BLaER1 (cell line): ENCODE measurements around the gene UBQLN4.

ENCODE experiments used
- H3K27ac ChIP-seq: shearing (Covaris generic); formaldehyde crosslinking; 2 replicates; pipeline ENCODE4 v1.8.1; 2022
- H3K27me3 ChIP-seq: shearing (Covaris generic); formaldehyde crosslinking; 2 replicates; pipeline ENCODE4 v1.8.1; 2022
- H3K36me3 ChIP-seq: shearing (Covaris generic); formaldehyde crosslinking; 2 replicates; pipeline ENCODE4 v1.8.1; 2022
- H3K4me1 ChIP-seq: shearing (Covaris generic); formaldehyde crosslinking; 2 replicates; pipeline ENCODE4 v1.8.1; 2022
- H3K4me2 ChIP-seq: shearing (Covaris generic); formaldehyde crosslinking; 2 replicates; pipeline ENCODE4 v1.8.1; 2022
- H3K4me3 ChIP-seq: shearing (Covaris generic); formaldehyde crosslinking; 2 replicates; pipeline ENCODE4 v1.8.1; 2022
- H3K9ac ChIP-seq: shearing (Covaris generic); formaldehyde crosslinking; 2 replicates; pipeline ENCODE4 v1.8.1; 2022
- H3K9me3 ChIP-seq: shearing (Covaris generic); formaldehyde crosslinking; 2 replicates; pipeline ENCODE4 v1.8.1; 2022
- H4K20me1 ChIP-seq: shearing (Covaris generic); formaldehyde crosslinking; 2 replicates; pipeline ENCODE4 v1.8.1; 2022
- Cebpa-rat ChIP-seq: shearing (Covaris generic); IDR thresholded peaks from 2 replicates; pipeline ENCODE4 v1.8.1; 2022

The UBQLN4 gene

GRCh38 chr1:156053768-156054499, at the start of gene UBQLN4:
Gene UBQLN4, minus strand, starts transcription at chr1:156053798. Its CDS starts 97 bp downstream, at chr1:156053701.
- peak within 1 kb of the TSS; percentile 91 for H3K4me3 ChIP-seq
- H3K4me2 ChIP-seq = peak within 1 kb of the TSS; percentile 87
- H3K9ac ChIP-seq = peak within 1 kb of the TSS; percentile 91
- no peak for TF ChIP-seq Cebpa-rat
- H3K9me3 ChIP-seq = no peaks in the 10 kb centered on the region
- H3K27me3 ChIP-seq = no peaks in the 10 kb centered on the region
- H3K36me3 ChIP-seq = peaks cover 46% of the 10 kb centered on the region
- peaks cover 41% of the 10 kb centered on the region for H3K4me1 ChIP-seq
- peak within 1 kb of the TSS; percentile 98 for H3K27ac ChIP-seq
- H4K20me1 ChIP-seq = peaks cover 18% of the 10 kb centered on the region; the same call in 1 of the 2 replicates

DNA sequence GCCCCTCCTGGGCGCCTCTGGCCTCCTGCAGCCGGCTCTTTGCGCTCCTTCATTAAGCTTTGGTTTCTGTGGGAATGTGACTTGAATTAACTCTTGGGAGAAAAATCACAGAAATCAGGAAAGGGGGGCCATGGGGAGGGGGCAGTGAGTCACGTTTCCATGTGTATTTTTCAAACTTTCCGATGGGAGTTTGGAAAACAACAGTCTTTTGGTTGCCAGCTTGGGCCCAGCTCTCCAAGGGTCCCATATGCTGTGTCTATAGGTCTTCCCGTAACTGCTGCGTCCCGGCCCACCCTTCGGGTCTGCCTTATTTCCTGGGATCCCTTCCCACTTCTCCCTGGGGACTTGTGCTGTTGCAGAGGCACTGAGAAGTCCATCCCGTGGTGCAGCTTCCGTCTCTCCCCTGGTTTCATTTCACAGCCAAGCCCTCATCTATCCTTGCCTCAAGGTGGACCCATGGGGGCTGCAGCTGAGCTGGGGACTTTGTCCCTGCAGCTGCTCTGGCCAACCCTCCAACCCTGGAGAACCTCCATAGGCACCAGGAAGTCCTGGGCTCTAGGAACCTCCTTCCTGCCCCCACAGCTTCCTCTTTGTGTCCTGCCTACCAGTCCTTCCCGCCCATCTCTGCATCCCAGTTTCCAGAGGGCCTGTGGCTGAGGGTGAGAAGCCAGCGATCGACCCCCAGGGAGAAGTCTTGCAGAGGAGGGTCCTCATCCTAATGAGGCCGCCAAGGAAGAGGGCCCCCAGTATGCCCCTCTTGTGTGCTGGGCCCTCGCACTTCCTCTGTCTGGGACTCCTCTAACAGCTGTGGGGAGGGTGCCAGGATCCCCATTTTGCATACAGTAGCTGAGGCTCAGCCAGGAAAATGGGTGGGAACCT, 49.3 kb upstream of the UBQLN4 start:
- Histone ChIP-seq H3K9ac (no peak overlapping the region), H3K4me3 (no peak overlapping the region), H3K36me3 (no peaks in the 10 kb centered on the region), H4K20me1 (peaks cover 29% of the 10 kb centered on the region), H3K27me3 (peaks cover 10% of the 10 kb centered on the region; the same call in 1 of the 2 replicates), H3K9me3 (no peaks in the 10 kb centered on the region), H3K4me2 (peak overlapping the region; percentile 90), H3K4me1 (peaks cover 57% of the 10 kb centered on the region), H3K27ac (no peak overlapping the region)
- no peak for TF ChIP-seq Cebpa-rat

DNA sequence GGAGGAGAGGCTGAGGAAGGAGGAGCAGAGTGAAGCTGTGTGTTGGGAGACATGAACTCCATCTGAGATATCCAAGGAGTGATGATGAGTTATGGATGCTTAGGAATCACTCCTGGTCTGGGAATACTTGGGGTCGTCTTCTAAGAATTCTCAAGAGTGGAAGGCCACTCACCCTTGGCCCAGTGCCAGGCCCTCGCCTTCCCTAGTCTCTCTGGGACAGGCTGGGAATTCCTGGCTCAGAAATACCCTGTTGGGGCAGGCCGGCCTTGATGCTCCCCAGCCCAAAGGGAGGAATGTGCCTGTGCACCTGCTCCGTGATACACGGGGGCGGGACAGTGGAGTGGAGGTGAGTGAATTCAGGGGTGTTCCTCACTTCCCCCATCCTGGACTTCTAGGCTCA, 48.3 kb upstream of the UBQLN4 start:
- H3K9me3 ChIP-seq = no peaks in the 10 kb centered on the region
- H3K9ac ChIP-seq = no peak overlapping the region
- H3K27ac ChIP-seq = no peak overlapping the region
- H3K27me3 ChIP-seq = peaks cover 10% of the 10 kb centered on the region; the same call in 1 of the 2 replicates
- H3K4me2 ChIP-seq = peak overlapping the region; percentile 90; the same call in 1 of the 2 replicates
- no peaks in the 10 kb centered on the region for H3K36me3 ChIP-seq
- TF ChIP-seq Cebpa-rat = no peak
- H4K20me1 ChIP-seq = peaks cover 39% of the 10 kb centered on the region
- peaks cover 64% of the 10 kb centered on the region for H3K4me1 ChIP-seq
- no peak overlapping the region for H3K4me3 ChIP-seq

DNA sequence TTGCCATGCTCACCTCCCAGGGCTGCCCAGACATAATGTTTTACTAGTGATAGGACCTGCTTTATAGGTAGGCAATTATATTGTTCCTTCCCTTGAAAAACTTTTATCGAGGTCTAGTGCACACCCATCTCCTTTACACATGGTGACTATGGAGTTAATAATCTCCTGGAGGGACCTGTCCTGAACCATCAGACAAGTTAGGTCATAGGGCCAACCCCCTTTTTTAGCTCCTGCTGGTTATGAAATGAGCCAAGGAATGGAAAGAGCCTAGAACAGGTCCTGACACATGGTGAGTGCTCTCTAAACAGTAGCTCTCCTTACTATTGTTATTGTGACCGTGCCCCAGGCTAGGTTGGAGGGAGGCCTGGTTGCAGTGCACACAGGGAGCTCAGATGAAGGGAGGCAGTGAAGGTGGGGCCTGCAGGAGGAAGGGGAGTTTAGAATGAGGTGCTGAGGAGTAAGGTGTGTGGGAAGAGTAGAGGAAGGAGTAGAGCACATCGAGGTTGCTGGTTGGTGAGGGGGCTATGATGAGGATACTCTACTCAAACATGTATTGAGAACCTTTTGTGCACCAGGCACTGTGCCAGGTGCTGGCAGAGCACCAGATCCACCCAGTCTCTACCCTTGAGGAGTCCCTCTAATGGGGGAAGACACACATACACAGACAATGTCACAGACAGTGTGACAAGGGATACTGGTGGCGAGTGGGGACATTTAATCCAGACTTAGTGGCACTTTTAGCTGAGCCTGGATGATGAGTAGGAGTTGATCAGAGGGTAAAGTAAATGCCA, 46.8 kb upstream of the UBQLN4 start:
- Histone ChIP-seq H3K4me2 (no peak overlapping the region), H3K27ac (no peak overlapping the region), H3K9ac (no peak overlapping the region), H3K4me3 (no peak overlapping the region), H4K20me1 (peaks cover 54% of the 10 kb centered on the region), H3K9me3 (no peaks in the 10 kb centered on the region), H3K27me3 (peaks cover 10% of the 10 kb centered on the region; the same call in 1 of the 2 replicates), H3K36me3 (no peaks in the 10 kb centered on the region), H3K4me1 (peaks cover 67% of the 10 kb centered on the region)
- no peak for TF ChIP-seq Cebpa-rat

DNA sequence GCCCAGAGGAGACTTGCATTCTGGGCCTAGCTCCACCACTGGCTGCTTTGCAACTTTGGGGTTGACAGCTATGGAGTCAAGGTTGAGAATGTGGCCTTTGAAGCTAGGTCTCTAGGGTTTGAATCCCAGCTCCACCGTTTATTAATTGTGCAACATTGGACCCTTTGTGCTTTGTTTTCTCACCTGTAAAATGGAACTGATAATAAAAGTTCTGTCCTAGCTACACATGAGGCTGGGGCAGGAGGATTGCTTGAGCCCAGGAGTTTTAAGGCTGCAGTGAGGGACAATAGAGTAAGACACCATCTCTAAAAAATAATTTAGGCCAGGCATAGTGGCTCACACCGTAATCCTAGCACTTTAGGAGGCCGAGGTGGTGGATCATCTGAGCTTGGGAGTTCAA, 45.7 kb upstream of the UBQLN4 start:
- Histone ChIP-seq H3K27me3 (peaks cover 10% of the 10 kb centered on the region; the same call in 1 of the 2 replicates), H3K36me3 (no peaks in the 10 kb centered on the region), H3K4me2 (peak overlapping the region; percentile 16; the same call in 1 of the 2 replicates), H3K9me3 (no peaks in the 10 kb centered on the region), H3K9ac (no peak overlapping the region), H3K4me1 (peaks cover 57% of the 10 kb centered on the region), H3K27ac (no peak overlapping the region), H4K20me1 (peaks cover 65% of the 10 kb centered on the region), H3K4me3 (no peak overlapping the region)
- no peak for TF ChIP-seq Cebpa-rat

GRCh38 chr1:156098784-156099183, 45.2 kb upstream of the UBQLN4 start:
- no peaks in the 10 kb centered on the region for H3K9me3 ChIP-seq
- H3K27me3 ChIP-seq = peaks cover 10% of the 10 kb centered on the region; the same call in 1 of the 2 replicates
- H3K27ac ChIP-seq = no peak overlapping the region
- H3K9ac ChIP-seq = no peak overlapping the region
- peak overlapping the region; percentile 16; the same call in 1 of the 2 replicates for H3K4me2 ChIP-seq
- no peak for TF ChIP-seq Cebpa-rat
- no peaks in the 10 kb centered on the region for H3K36me3 ChIP-seq
- H4K20me1 ChIP-seq = peaks cover 70% of the 10 kb centered on the region
- H3K4me1 ChIP-seq = peaks cover 52% of the 10 kb centered on the region
- H3K4me3 ChIP-seq = no peak overlapping the region

DNA sequence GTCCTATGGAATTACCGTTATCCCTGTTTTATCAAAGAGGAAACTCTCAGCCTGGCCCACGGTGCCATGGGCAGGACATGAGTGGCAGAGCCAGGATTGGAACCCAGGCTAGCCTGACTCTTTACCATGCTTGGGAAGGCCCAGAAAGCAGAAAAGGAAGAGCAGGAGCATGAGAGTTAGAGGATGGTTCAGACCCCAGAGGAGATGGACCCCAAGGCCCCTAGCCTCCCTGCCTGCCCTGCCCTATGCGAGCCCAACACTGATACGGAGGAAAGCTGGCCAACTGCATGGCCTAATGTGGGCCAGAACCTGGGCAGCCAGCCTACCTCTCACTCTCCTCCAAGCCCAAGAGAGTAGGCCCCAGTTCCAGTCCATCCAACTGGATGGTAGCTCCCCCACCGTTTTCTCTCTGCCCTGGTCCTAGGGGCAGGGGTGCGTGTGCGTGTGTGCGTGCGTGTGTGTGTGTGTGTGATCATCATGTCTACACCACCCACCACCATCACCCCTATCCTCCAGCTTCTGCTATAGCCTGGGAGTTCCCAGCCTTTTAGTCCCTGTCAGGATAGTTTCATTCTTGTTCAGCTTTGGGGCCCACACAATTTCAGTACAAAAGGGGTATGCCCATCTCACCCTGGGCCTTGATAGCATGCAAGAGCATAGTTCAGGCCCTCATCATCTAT, 44.0 kb upstream of the UBQLN4 start:
- H3K9me3 ChIP-seq = no peaks in the 10 kb centered on the region
- peaks cover 81% of the 10 kb centered on the region for H4K20me1 ChIP-seq
- H3K4me2 ChIP-seq = peak overlapping the region; percentile 77
- H3K27me3 ChIP-seq = peaks cover 10% of the 10 kb centered on the region; the same call in 1 of the 2 replicates
- no peak overlapping the region; the same call in 1 of the 2 replicates for H3K9ac ChIP-seq
- H3K36me3 ChIP-seq = no peaks in the 10 kb centered on the region
- peaks cover 41% of the 10 kb centered on the region for H3K4me1 ChIP-seq
- no peak overlapping the region for H3K4me3 ChIP-seq
- H3K27ac ChIP-seq = no peak overlapping the region
- no peak for TF ChIP-seq Cebpa-rat

GRCh38 chr1:156096640-156097391, 43.2 kb upstream of the UBQLN4 start:
- no peaks in the 10 kb centered on the region for H3K36me3 ChIP-seq
- peak overlapping the region; percentile 77 for H3K4me2 ChIP-seq
- no peak overlapping the region; the same call in 1 of the 2 replicates for H3K27ac ChIP-seq
- no peak overlapping the region for H3K9ac ChIP-seq
- H4K20me1 ChIP-seq = peaks cover 82% of the 10 kb centered on the region
- no peaks in the 10 kb centered on the region for H3K9me3 ChIP-seq
- H3K4me3 ChIP-seq = no peak overlapping the region
- peaks cover 33% of the 10 kb centered on the region for H3K4me1 ChIP-seq
- TF ChIP-seq Cebpa-rat = no peak
- peaks cover 10% of the 10 kb centered on the region; the same call in 1 of the 2 replicates for H3K27me3 ChIP-seq
